Thoracic aorta (tissue), 2 donors: Measurements from ENCODE around the gene WDFY2. TPM values are rescaled to one million over a fixed set of nuclear protein-coding genes. Genes with fewer than 3 reads are reported as not detected.

ENCODE experiments used
- ATAC-seq: fragments of 150-250 bp; one replicate; pipeline ENCODE4 v1.8.0; 2017; ENCODE audit warnings: low read depth; ENCODE audit not compliant: insufficient number of reproducible peaks, low FRiP score
- DNase-seq: peaks from one replicate; pipeline ENCODE4 v3.0.0-alpha.2; 2020; ENCODE audit warnings: low spot score
- H3K27ac ChIP-seq, 2 donors: fragments of 200-600 bp; sonication (generic); 1 replicate in 1 of 2; 2 replicates in 1 of 2; pipeline ENCODE4 v1.5.1; 2016; ENCODE audit warnings: mild to moderate bottlenecking in 2 of 2, moderate library complexity in 2 of 2
- H3K27me3 ChIP-seq: fragments of 200-600 bp; sonication (generic); replicated peaks from 2 replicates; pipeline ENCODE4 v1.6.0; 2016; ENCODE audit warnings: mild to moderate bottlenecking; ENCODE audit not compliant: insufficient read depth
- H3K36me3 ChIP-seq: fragments of 200-600 bp; sonication (generic); one replicate; pipeline ENCODE4 v1.5.1; 2016
- H3K4me1 ChIP-seq, 2 donors: fragments of 200-600 bp; sonication (generic); 1 replicate in 1 of 2; 2 replicates in 1 of 2; pipeline versions ENCODE4 v1.5.1 to v1.6.0; 2016; ENCODE audit warnings: low read depth in 2 of 2, mild to moderate bottlenecking in 1 of 2; ENCODE audit not compliant: control insufficient read depth in 1 of 2
- H3K4me3 ChIP-seq: fragments of 200-600 bp; sonication (generic); 2 replicates; pipeline ENCODE4 v1.5.1; 2016; ENCODE audit warnings: mild to moderate bottlenecking
- H3K9me3 ChIP-seq: fragments of 200-600 bp; sonication (generic); 2 replicates; pipeline ENCODE4 v1.5.1; 2016
- CTCF ChIP-seq: fragments of 200-600 bp; sonication (generic); IDR thresholded peaks from one replicate; pipeline ENCODE4 v1.5.1; 2019; ENCODE audit warnings: antibody characterized with exemption
- total RNA-seq, 2 donors: library from RNA; depleted of rRNA; stranded (reverse); fragments of >200 nt; gene quantifications; one replicate each; pipeline versions ENCODE4 v1.1.0 to v1.2.3, GENCODE V29; 2016

The WDFY2 gene
- total RNA-seq, 2 donors from 2014 or later: 14.6 to 19.3 TPM

DNA sequence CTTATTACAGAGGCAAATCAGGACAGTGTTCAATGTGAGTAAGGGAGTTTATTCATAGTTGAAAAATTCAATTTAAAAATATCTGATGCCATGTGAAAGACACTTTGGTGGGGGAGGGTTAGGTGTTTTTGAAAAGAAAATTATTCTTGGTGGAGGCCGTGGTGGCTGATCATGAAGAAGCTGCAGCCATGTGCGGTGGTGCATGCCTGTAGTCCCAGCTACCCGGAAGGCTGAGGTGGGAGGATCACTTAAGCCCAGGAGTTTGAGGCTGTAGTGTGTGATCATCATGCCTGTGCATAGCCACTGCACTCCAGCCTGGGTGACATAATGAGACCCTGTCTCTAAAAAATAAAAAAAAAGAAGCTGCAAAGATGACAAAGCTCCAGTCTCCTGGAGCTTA lies 28.6 kb downstream of the WDFY2 start:
- Histone ChIP-seq H3K4me3 (no peak overlapping the region), H3K9me3 (peaks cover under 1% of the 10 kb centered on the region), H3K27ac (peak overlapping the region; percentile 1 to 41), H3K36me3 (no peaks in the 10 kb centered on the region), H3K27me3 (no peaks in the 10 kb centered on the region), H3K4me1 (peaks cover 26 to 41% of the 10 kb centered on the region in 2 donors)
- TF ChIP-seq CTCF: no peak
- DNase-seq: no peak
- ATAC-seq: no peak

DNA sequence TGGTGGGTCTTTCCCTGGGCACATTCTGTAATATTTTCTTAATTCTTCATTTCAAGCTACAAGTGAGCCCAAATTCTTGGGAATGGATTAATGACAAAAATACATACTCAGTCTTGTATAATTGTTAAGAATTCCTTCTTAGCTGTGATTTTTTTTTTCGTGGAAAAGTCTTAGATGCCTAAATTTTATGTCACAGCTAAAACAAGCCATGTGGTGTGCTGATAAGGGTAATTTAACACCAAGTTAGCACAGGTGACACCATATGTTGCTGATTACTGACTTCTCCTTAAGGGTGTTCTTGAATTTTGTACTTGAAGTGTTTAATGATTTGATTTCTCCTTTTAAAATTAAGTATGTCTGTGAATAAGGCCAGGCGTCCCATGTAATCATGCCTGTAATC lies 29.3 kb downstream of the WDFY2 start:
- ATAC-seq: no peak
- Histone ChIP-seq H3K4me1 (peaks cover 26 to 47% of the 10 kb centered on the region in 2 donors), H3K27ac (peak overlapping the region; percentile 1 to 41), H3K27me3 (no peaks in the 10 kb centered on the region), H3K36me3 (no peaks in the 10 kb centered on the region), H3K4me3 (no peak overlapping the region), H3K9me3 (no peaks in the 10 kb centered on the region)
- no peak for TF ChIP-seq CTCF
- DNase-seq: no peak

GRCh38 chr13:51614350-51614786 lies 30.1 kb downstream of the WDFY2 start:
- ATAC-seq (no peak), DNase-seq (no peak)
- Histone ChIP-seq H3K4me1 (peaks cover 31 to 56% of the 10 kb centered on the region in 2 donors), H3K9me3 (no peaks in the 10 kb centered on the region), H3K4me3 (peak overlapping the region; percentile 35), H3K27ac (peak overlapping the region; percentile 19 to 41), H3K27me3 (no peaks in the 10 kb centered on the region), H3K36me3 (no peaks in the 10 kb centered on the region)
- TF ChIP-seq CTCF: no peak

DNA sequence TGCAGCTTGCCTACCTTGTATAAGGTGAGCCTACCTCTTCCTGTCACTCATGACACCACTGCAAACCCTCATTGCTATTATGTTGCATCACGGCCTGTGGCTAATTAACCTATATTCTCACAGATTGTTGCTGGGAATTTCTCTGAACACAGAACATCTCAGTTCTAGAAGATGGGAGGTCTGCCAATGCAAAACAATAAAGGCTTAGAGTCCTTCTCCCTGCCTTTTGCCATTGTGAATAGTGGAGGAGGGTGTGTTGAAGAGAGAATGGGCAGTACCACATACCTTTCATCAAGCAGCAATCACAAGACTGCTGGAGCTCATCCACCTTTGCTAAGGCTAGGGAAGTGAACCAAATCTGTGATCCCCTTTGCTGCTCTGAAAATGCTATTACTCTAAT lies 34.4 kb downstream of the WDFY2 start:
- DNase-seq (no peak), ATAC-seq (no peak)
- TF ChIP-seq CTCF: no peak
- Histone ChIP-seq H3K4me1 (peaks cover 38 to 69% of the 10 kb centered on the region in 2 donors), H3K27me3 (no peaks in the 10 kb centered on the region), H3K9me3 (no peaks in the 10 kb centered on the region), H3K4me3 (no peak overlapping the region), H3K36me3 (no peaks in the 10 kb centered on the region), H3K27ac (peak overlapping the region in 1 of 2 donors; percentile 70)

DNA sequence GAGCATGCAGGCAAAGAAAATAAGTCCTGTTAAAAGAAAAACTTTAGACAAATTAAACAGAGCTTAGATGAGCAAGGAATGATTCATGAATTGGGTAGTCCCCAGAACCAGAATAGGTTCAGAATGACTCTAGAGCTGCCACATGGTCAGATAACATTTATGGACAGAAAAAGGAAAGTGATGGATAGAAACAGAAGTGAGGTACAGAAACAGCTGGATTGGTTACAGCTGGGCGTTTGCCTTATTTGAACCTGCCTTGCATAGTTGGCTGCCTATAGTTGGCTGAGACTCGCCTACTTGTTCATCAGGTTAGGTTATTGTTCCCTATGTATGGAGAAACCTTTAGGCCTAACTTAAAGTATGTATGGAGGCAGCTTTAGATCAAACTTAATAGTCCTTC lies 35.4 kb downstream of the WDFY2 start:
- H3K4me1 ChIP-seq: peaks cover 34 to 61% of the 10 kb centered on the region in 2 donors
- H3K36me3 ChIP-seq: no peaks in the 10 kb centered on the region
- peak overlapping the region; percentile 16 to 70 for H3K27ac ChIP-seq
- H3K27me3 ChIP-seq: no peaks in the 10 kb centered on the region
- no peak for TF ChIP-seq CTCF
- ATAC-seq (no peak), DNase-seq (no peak)
- H3K4me3 ChIP-seq: no peak overlapping the region
- H3K9me3 ChIP-seq: no peaks in the 10 kb centered on the region
